Fibroblast of villous mesenchyme (primary cell): ENCODE results near the gene TUBA8. TPM values are rescaled to one million over a fixed set of nuclear protein-coding genes. Genes with fewer than 3 reads are reported as not detected.
"Not testable (repeated sequence)": the region's sequence is repeated elsewhere in the genome, so short reads cannot be mapped to it uniquely, and the experiment has no call there.

Experiments
- DNase-seq: peaks from one replicate; pipeline ENCODE4 v3.0.0-alpha.2; 2010; ENCODE audit warnings: low read depth
- H3K4me3 ChIP-seq: 2 replicates; pipeline ENCODE4 v1.5.1; 2011; ENCODE audit warnings: low read depth, mild to moderate bottlenecking, low read length
- total RNA-seq: library from RNA; depleted of rRNA; stranded (reverse); fragments of >200 nt; gene quantifications from 2 replicates; pipeline ENCODE4 v1.2.3, GENCODE V29; 2012
- TF ChIP-seq, protein P1 (sequence below): IDR thresholded peaks from 2 replicates; pipeline ENCODE4 v1.5.1; 2012; ENCODE audit warnings: low read depth, mild to moderate bottlenecking, low read length; ENCODE audit not compliant: insufficient read depth

TUBA8 gene
- total RNA-seq, 1 donor, result under 0.01 TPM

- H3K4me3 ChIP-seq, result no peak overlapping the region
- no peak for DNase-seq
- TF ChIP-seq, protein P1, sequence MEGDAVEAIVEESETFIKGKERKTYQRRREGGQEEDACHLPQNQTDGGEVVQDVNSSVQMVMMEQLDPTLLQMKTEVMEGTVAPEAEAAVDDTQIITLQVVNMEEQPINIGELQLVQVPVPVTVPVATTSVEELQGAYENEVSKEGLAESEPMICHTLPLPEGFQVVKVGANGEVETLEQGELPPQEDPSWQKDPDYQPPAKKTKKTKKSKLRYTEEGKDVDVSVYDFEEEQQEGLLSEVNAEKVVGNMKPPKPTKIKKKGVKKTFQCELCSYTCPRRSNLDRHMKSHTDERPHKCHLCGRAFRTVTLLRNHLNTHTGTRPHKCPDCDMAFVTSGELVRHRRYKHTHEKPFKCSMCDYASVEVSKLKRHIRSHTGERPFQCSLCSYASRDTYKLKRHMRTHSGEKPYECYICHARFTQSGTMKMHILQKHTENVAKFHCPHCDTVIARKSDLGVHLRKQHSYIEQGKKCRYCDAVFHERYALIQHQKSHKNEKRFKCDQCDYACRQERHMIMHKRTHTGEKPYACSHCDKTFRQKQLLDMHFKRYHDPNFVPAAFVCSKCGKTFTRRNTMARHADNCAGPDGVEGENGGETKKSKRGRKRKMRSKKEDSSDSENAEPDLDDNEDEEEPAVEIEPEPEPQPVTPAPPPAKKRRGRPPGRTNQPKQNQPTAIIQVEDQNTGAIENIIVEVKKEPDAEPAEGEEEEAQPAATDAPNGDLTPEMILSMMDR, result no peak
Measured at GRCh38 chr22:18133452-18133851, 22.8 kb downstream of the TUBA8 start.

DNA sequence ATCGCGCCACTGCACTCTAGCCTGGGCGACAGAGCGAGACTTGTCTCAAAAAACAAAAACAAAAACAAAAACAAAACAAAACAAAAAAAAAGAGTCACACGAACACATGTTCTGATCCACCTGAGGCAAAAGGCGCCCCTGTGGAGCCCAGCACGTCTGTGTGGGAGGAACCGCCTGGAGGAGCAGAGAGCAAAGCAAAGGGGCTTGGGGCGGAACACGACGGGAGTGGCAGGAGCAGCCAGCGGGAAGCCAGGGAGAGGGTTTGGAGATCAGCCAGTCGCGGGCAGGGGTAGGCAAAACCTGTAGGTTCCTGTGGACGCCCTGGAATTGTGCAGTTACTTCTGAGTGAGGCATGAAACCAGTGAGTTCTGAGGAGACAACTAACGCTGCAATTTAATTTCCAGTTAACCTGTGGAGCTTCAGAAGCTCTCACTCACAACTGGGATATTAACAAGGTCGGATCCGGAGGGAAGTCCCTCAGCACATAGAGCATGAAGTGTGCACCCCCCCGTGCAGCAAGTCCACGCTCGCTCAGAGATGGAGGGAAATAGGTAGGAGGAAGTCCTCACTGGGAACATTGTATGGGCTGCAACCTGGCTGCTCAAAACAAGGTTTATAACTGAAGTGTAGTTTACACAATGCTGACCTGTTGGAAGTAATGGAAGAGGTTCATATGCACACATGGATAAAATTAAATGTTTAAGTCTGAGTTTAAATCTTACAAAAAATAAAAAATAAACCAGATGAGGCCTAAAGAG is 26.1 kb downstream of the TUBA8 start:
- TF ChIP-seq, protein P1, result no peak
- no peak for DNase-seq
- no peak overlapping the region for H3K4me3 ChIP-seq

- DNase-seq, H3K4me3 ChIP-seq: not testable (repeated sequence)
Measured at GRCh38 chr22:18141004-18141403, 30.4 kb downstream of the TUBA8 start.

- no peak for DNase-seq
Measured at GRCh38 chr22:18144105-18144504, 33.5 kb downstream of the TUBA8 start.

DNA sequence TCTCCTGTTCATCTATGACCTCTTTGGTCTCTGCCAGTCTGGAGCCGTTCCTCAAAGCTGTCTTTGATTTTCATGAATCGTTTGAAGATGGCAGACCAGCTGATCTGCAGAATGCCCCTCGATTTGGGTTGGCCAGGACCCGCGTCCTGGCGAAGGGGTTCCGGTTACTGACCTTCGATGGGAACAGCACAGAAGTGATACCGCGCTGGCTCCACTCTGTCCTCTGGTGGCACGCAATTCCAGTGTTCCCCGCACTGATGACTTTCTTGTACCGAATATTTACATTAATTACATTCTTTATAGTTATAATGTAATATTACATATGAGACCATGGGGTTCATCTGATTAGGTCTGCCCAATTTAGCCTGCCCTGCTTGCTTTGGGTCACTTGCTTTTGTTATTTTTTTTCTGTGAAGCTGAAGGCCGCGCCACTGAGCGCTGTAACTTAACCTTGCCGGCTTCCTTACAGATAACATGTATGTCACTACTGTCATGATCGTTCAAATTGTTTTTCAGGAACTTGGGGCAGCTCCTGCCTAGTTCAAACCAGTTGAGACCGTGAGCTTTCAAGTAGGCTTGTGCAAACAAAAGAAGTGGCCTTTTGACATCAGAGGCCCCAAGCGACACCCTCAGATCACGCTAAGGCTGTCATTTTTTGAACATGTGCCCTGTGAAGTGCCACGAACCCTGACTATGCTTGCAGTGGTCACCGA is 35.2 kb downstream of the TUBA8 start:
- no peak overlapping the region for H3K4me3 ChIP-seq
- TF ChIP-seq, protein P1, result no peak
- DNase-seq, result no peak

More at GRCh38 chr22:18144105-18144504, 33.5 kb downstream of the TUBA8 start:
- no peak overlapping the region for H3K4me3 ChIP-seq
- TF ChIP-seq, protein P1, result no peak

DNA sequence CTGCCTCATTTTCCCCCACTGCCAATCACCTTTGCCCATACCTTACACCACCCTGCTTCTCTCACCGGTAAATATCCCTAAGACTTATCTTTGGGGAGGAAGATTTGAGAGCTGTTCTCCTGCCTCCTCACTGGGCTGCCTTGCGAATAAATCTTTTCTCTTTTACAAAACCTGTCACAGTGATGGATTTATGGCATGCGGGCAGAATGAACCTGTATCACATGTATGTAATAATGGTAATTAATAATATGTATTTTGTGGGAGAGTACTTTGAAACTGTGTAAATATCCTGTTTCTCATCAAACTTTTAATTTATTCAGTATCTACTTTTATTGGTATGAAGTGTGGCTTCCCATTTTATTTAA is 35.8 kb downstream of the TUBA8 start:
- DNase-seq, result no peak
- TF ChIP-seq, protein P1, result no peak
- H3K4me3 ChIP-seq, result no peak overlapping the region

DNA sequence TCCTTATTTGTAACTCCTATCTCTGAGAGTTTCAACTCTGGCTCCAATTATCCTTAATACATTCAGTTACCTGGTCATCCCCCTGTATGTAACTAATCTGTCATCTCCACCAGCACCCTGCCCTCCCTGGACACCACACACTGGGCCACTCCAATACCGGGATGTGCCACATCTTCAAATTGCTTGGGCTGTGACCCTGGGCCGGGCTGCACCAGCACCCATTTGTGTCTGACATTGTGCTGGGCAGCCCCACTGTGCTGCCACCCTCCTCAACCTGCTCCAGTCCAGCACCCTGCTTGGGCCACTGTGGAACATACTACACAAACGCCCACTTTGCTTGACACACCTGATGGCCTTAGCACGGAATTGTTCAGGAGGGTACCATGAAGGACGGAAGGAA is 37.2 kb downstream of the TUBA8 start:
- no peak overlapping the region for H3K4me3 ChIP-seq
- TF ChIP-seq, protein P1, result no peak
- no peak for DNase-seq
